Subcutaneous adipose tissue (tissue), 4 donors: Measurements from ENCODE around the gene NHEJ1. TPM values are rescaled to one million over a fixed set of nuclear protein-coding genes. Genes with fewer than 3 reads are reported as not detected.

Experiments
- total RNA-seq, 4 donors: library from RNA; depleted of rRNA; stranded (reverse); fragments of >200 nt; gene quantifications; one replicate each; pipeline ENCODE4 v1.1.0, GENCODE V29; 2016
- TF ChIP-seq, protein P1 (sequence below): fragments of 450-650 bp; IDR thresholded peaks from one replicate; pipeline ENCODE4 v1.5.1; 2016; ENCODE audit warnings: low read depth, mild to moderate bottlenecking, control low read depth, antibody characterized with exemption, moderate library complexity

The NHEJ1 gene
- total RNA-seq, 4 donors from 2014 or later = 14.3 to 27.7 (median 19.4) TPM

- TF ChIP-seq, protein P1, sequence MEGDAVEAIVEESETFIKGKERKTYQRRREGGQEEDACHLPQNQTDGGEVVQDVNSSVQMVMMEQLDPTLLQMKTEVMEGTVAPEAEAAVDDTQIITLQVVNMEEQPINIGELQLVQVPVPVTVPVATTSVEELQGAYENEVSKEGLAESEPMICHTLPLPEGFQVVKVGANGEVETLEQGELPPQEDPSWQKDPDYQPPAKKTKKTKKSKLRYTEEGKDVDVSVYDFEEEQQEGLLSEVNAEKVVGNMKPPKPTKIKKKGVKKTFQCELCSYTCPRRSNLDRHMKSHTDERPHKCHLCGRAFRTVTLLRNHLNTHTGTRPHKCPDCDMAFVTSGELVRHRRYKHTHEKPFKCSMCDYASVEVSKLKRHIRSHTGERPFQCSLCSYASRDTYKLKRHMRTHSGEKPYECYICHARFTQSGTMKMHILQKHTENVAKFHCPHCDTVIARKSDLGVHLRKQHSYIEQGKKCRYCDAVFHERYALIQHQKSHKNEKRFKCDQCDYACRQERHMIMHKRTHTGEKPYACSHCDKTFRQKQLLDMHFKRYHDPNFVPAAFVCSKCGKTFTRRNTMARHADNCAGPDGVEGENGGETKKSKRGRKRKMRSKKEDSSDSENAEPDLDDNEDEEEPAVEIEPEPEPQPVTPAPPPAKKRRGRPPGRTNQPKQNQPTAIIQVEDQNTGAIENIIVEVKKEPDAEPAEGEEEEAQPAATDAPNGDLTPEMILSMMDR = no peak
Measured at GRCh38 chr2:219131327-219131726, 29.3 kb downstream of the NHEJ1 start.

- TF ChIP-seq, protein P1 = no peak
Measured at GRCh38 chr2:219129589-219129988, 31.0 kb downstream of the NHEJ1 start.

GRCh38 chr2:219128396-219128795, 32.2 kb downstream of the NHEJ1 start:
- TF ChIP-seq, protein P1 = no peak

DNA sequence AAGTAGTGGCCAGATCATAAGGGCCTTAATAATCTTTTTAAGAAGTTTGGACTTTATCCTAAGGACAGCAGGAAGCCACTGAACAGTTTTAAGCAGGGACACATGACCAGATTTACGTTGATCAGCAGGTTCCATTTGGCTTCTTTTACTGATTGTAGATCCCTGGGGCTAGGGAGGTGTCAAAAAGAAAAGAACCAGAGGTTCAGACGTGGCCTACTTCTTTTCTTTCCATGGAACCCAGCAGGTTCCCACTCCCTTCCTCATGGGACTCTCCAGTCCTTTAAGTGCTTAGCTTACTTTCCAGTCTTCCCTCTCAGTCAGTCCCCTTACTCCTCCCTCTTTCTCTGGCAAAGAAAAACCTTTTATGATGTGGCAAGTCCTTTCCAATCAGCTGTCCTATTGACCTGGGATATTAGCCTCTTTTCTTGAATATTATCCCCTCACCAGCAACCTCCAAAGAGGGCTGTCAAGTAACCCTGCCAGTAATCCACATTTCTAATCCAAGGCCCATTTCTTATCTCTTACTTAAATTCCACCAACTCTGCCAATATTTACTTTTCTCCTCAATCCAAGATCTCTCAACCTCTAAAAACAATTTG, 33.5 kb downstream of the NHEJ1 start:
- TF ChIP-seq, protein P1 = no peak

DNA sequence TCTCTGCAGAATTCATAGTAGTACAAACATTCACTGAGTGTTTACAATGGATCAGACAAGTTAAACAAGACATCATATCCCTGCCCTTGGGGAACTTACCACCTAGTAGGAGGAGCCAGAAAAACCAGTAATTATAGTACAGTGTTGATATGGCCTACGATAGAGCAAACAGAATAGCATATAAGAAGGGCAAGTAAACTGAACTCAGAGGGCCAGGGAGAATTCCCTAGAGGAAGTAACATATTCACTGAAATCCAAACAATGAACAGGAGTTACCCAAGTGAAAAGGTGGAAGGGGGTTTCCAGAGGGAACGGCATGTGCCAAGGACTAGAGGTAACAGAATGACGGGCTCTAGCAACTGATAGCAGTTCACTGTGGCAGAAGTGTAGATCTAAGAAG, 34.1 kb downstream of the NHEJ1 start:
- TF ChIP-seq, protein P1 = no peak

- TF ChIP-seq, protein P1 = no peak
Measured at GRCh38 chr2:219125886-219126270, 34.7 kb downstream of the NHEJ1 start.

- TF ChIP-seq, protein P1 = no peak
Measured at GRCh38 chr2:219125225-219125885, 35.3 kb downstream of the NHEJ1 start.
